NCI-H2196 (cell line): ENCODE results near the gene DYRK1A.

Experiments
- DNase-seq: peaks from one replicate; lab custom pipeline; 2025; ENCODE audit not compliant: unreplicated experiment; lab: John Stamatoyannopoulos, UW

DYRK1A gene

GRCh38 chr21:37475186-37475868 is 108.8 kb downstream of the DYRK1A start:
- DNase-seq = no peak

GRCh38 chr21:37478794-37479193 is 112.2 kb downstream of the DYRK1A start:
- DNase-seq = no peak

- DNase-seq = no peak
Observed at GRCh38 chr21:37483776-37484175, 117.2 kb downstream of the DYRK1A start.

GRCh38 chr21:37484535-37485474 is 118.2 kb downstream of the DYRK1A start:
- DNase-seq = no peak

GRCh38 chr21:37489553-37489952 is 123.0 kb downstream of the DYRK1A start:
- no peak for DNase-seq

- no peak for DNase-seq
Observed at GRCh38 chr21:37490084-37490483, 123.5 kb downstream of the DYRK1A start.

- no peak for DNase-seq
Observed at GRCh38 chr21:37496972-37497371, 130.4 kb downstream of the DYRK1A start.

GRCh38 chr21:37498664-37499063 is 132.1 kb downstream of the DYRK1A start:
- no peak for DNase-seq

GRCh38 chr21:37502947-37503346 is 136.4 kb downstream of the DYRK1A start:
- no peak for DNase-seq

- no peak for DNase-seq
Observed at GRCh38 chr21:37503848-37504467, 137.4 kb downstream of the DYRK1A start.

GRCh38 chr21:37505963-37506362 is 139.4 kb downstream of the DYRK1A start:
- DNase-seq = no peak

GRCh38 chr21:37507716-37508115 is 141.1 kb downstream of the DYRK1A start:
- no peak for DNase-seq

GRCh38 chr21:37508341-37508740 is 141.8 kb downstream of the DYRK1A start:
- no peak for DNase-seq

- no peak for DNase-seq
Observed at GRCh38 chr21:37509802-37510393, 143.3 kb downstream of the DYRK1A start.

- DNase-seq = no peak
Observed at GRCh38 chr21:37511848-37512247, 145.3 kb downstream of the DYRK1A start.

- no peak for DNase-seq
Observed at GRCh38 chr21:37513383-37513782, 146.8 kb downstream of the DYRK1A start.

GRCh38 chr21:37514038-37514667 is 147.6 kb downstream of the DYRK1A start:
- no peak for DNase-seq

- DNase-seq = no peak
Observed at GRCh38 chr21:37516998-37517397, 150.4 kb downstream of the DYRK1A start.

GRCh38 chr21:37520801-37521200 is 154.2 kb downstream of the DYRK1A start:
- DNase-seq = no peak

GRCh38 chr21:37521658-37522057 is 155.1 kb downstream of the DYRK1A start:
- DNase-seq = no peak
